ENCODE results near the gene TTC33.
"Not testable (repeated sequence)": the region's sequence is repeated elsewhere in the genome, so short reads cannot be mapped to it uniquely, and the experiment has no call there.

The TTC33 gene

GRCh38 chr5:40736103-40736875, 19.5 kb downstream of the TTC33 start:
- DNase-seq (ENCODE audit: low read depth): peak; percentile 81
- H3K4me3 ChIP-seq (replicated peaks; ENCODE audit: low read depth, low read length): no peak overlapping the region
- peak; percentile 79 for TF ChIP-seq CTCF (IDR thresholded peaks at IDR 0.05; ENCODE audit: low read length, missing control alignments)

- no peak for TF ChIP-seq CTCF (IDR thresholded peaks at IDR 0.05; ENCODE audit: low read length, missing control alignments)
- H3K4me3 ChIP-seq (replicated peaks; ENCODE audit: low read depth, low read length): no peak overlapping the region
- no peak for DNase-seq (ENCODE audit: low read depth)
Observed at GRCh38 chr5:40735609-40736008, 20.2 kb downstream of the TTC33 start.

GRCh38 chr5:40734986-40735385, 20.8 kb downstream of the TTC33 start:
- TF ChIP-seq CTCF (IDR thresholded peaks at IDR 0.05; ENCODE audit: low read length, missing control alignments): no peak
- no peak for DNase-seq (ENCODE audit: low read depth)
- H3K4me3 ChIP-seq (replicated peaks; ENCODE audit: low read depth, low read length): no peak overlapping the region

- H3K4me3 ChIP-seq (replicated peaks; ENCODE audit: low read depth, low read length): no peak overlapping the region
- no peak for DNase-seq (ENCODE audit: low read depth)
- peak; percentile 13 for TF ChIP-seq CTCF (IDR thresholded peaks at IDR 0.05; ENCODE audit: low read length, missing control alignments)
Observed at GRCh38 chr5:40733879-40734563, 21.7 kb downstream of the TTC33 start.

DNA sequence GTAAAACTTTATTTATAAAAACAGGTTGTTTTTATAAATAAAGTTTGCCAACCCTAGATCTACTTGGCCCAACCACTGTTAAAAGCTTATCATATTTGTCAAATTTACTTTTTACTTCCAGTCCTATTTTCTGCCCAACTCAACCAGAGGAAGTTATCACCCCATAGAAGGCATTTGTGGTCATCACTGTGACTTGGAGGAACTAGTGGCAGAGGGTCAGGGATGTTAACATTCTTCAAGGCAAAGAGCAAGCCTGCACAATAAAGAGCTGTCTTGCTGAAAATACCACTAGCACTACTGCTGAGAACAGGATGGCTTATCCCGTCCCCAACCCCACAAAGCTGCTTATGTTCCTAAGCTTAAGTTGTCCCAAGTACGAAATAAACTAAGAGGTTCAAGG, 22.3 kb downstream of the TTC33 start:
- H3K4me3 ChIP-seq (replicated peaks; ENCODE audit: low read depth, low read length): no peak overlapping the region
- TF ChIP-seq CTCF (IDR thresholded peaks at IDR 0.05; ENCODE audit: low read length, missing control alignments): no peak
- DNase-seq (ENCODE audit: low read depth): no peak

- H3K4me3 ChIP-seq (replicated peaks; ENCODE audit: low read depth, low read length); DNase-seq (ENCODE audit: low read depth): not testable (repeated sequence)
Observed at GRCh38 chr5:40722497-40722911, 33.3 kb downstream of the TTC33 start.

GRCh38 chr5:40720069-40720468, 35.7 kb downstream of the TTC33 start:
- H3K4me3 ChIP-seq (replicated peaks; ENCODE audit: low read depth, low read length): no peak overlapping the region
- DNase-seq (ENCODE audit: low read depth): no peak
- TF ChIP-seq CTCF (IDR thresholded peaks at IDR 0.05; ENCODE audit: low read length, missing control alignments): no peak

Measured in fibroblast of pulmonary artery (primary cell).